Activated CD8-positive, alpha-beta memory T cell treated with anti-CD3 and anti-CD28 coated beads, Interleukin-2, amount 50 U/mL, for 1 hour (primary cell): ENCODE measurements around the gene PAX2.

Experiments used
- DNase-seq: peaks from one replicate; pipeline ENCODE4 v3.0.0-alpha.2; 2020; ENCODE audit errors: extremely low read depth

PAX2 gene

GRCh38 chr10:100724531-100725027 lies 20.8 kb upstream of the PAX2 start:
- no peak for DNase-seq

- no peak for DNase-seq
These were observed 20.3 kb upstream of the PAX2 start for GRCh38 chr10:100725071-100725471.

GRCh38 chr10:100725869-100726426 lies 19.4 kb upstream of the PAX2 start:
- DNase-seq: no peak

- no peak for DNase-seq
These were observed 17.6 kb upstream of the PAX2 start for GRCh38 chr10:100727808-100728207.

GRCh38 chr10:100728928-100729861 lies 16.2 kb upstream of the PAX2 start:
- DNase-seq: no peak

- no peak for DNase-seq
These were observed 15.3 kb upstream of the PAX2 start for GRCh38 chr10:100729862-100730724.

- DNase-seq: no peak
These were observed 14.5 kb upstream of the PAX2 start for GRCh38 chr10:100730725-100731406.

GRCh38 chr10:100731407-100732240 lies 13.8 kb upstream of the PAX2 start:
- no peak for DNase-seq

- no peak for DNase-seq
These were observed 13.2 kb upstream of the PAX2 start for GRCh38 chr10:100732241-100732596.

GRCh38 chr10:100733329-100733728 lies 12.1 kb upstream of the PAX2 start:
- DNase-seq: no peak

- DNase-seq: no peak
These were observed 10.9 kb upstream of the PAX2 start for GRCh38 chr10:100734295-100735086.

- no peak for DNase-seq
These were observed 10.4 kb upstream of the PAX2 start for GRCh38 chr10:100735087-100735336.

GRCh38 chr10:100735337-100736143 lies 9.8 kb upstream of the PAX2 start:
- DNase-seq: no peak

GRCh38 chr10:100736144-100736808 lies 9.1 kb upstream of the PAX2 start:
- no peak for DNase-seq

GRCh38 chr10:100736809-100737354 lies 8.5 kb upstream of the PAX2 start:
- no peak for DNase-seq

GRCh38 chr10:100737355-100738054 lies 7.9 kb upstream of the PAX2 start:
- no peak for DNase-seq

GRCh38 chr10:100738055-100738827 lies 7.1 kb upstream of the PAX2 start:
- DNase-seq: no peak
